ENCODE results near the gene LMX1B. TPM values are rescaled to one million over a fixed set of nuclear protein-coding genes. Genes with fewer than 3 reads are reported as not detected.

The LMX1B gene
- total RNA-seq, 1 experiment from 2014 or later: 2.6 TPM

DNA sequence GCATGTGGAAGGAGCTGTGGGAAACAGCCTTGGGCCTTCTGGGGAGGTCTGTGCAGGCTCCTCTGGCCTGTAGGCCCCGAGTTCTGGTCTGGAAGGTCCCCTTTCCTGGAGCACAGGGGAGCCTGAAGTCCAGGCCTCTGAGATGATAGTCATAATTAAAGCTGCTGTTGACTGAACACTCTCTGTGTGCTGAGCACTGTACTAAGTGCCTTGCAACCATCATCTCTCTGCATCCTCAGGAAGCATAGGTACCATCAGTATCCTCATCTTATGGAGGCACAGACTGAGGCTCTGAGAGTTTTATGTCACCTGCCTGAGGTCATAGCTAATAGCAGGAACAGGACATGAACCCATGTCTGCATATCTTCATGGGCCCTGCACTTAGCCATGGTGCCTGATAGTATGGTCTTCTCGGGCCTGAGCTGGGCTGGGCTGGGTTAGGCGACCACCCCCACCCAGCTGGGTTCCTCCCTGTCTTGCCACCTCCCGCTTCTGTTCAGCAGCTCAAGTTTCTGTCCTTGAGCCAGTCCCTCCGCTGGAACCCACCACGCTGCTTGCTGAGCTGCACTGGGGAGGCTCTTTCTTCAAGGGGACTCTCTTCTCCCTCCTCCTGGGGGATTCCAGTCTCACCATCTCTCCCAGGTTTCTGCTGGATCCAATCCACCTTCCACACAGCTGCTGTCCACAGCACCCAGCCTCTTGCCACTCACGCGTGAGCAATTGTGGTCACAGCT is 27.6 kb downstream of the LMX1B start:
- no peaks in the 10 kb centered on the region for H3K4me1 ChIP-seq (ENCODE audit: control insufficient read depth, insufficient read depth, low read length)
- no peaks in the 10 kb centered on the region for H3K9me3 ChIP-seq (ENCODE audit: control insufficient read depth, insufficient read depth, low read depth, low read length)
- no peak for DNase-seq (ENCODE audit: low read depth, low spot score)
- no peak for ATAC-seq
- BruUV-seq (replicated peaks): no TSS peak
- H3K4me3 ChIP-seq (ENCODE audit: low read depth in 2 of 2, low read length in 2 of 2): no peak overlapping the region
- H3K27me3 ChIP-seq (ENCODE audit: control insufficient read depth, insufficient read depth, low read length): no peaks in the 10 kb centered on the region
- no peak overlapping the region for H3K27ac ChIP-seq (ENCODE audit: low read length)
- in situ Hi-C loops (cut with HindIII; ENCODE audit: low pct_unique_long_range_greater_than_20kb, low sequenced_read_pairs): no loop called here
- H3K36me3 ChIP-seq (ENCODE audit: control insufficient read depth, insufficient read depth, low read length): no peaks in the 10 kb centered on the region
- CTCF ChIA-PET: no interaction called here
- TF ChIP-seq, protein P1, sequence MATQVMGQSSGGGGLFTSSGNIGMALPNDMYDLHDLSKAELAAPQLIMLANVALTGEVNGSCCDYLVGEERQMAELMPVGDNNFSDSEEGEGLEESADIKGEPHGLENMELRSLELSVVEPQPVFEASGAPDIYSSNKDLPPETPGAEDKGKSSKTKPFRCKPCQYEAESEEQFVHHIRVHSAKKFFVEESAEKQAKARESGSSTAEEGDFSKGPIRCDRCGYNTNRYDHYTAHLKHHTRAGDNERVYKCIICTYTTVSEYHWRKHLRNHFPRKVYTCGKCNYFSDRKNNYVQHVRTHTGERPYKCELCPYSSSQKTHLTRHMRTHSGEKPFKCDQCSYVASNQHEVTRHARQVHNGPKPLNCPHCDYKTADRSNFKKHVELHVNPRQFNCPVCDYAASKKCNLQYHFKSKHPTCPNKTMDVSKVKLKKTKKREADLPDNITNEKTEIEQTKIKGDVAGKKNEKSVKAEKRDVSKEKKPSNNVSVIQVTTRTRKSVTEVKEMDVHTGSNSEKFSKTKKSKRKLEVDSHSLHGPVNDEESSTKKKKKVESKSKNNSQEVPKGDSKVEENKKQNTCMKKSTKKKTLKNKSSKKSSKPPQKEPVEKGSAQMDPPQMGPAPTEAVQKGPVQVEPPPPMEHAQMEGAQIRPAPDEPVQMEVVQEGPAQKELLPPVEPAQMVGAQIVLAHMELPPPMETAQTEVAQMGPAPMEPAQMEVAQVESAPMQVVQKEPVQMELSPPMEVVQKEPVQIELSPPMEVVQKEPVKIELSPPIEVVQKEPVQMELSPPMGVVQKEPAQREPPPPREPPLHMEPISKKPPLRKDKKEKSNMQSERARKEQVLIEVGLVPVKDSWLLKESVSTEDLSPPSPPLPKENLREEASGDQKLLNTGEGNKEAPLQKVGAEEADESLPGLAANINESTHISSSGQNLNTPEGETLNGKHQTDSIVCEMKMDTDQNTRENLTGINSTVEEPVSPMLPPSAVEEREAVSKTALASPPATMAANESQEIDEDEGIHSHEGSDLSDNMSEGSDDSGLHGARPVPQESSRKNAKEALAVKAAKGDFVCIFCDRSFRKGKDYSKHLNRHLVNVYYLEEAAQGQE (IDR thresholded peaks at IDR 0.05; ENCODE audit: insufficient read depth in 1 of 2, low read depth in 2 of 2, low read length in 1 of 2): no peak
- TF ChIP-seq POLR2AphosphoS5 (IDR thresholded peaks at IDR 0.05; ENCODE audit: low read depth, low read length) (no peak), SIN3A (IDR thresholded peaks at IDR 0.05; ENCODE audit: borderline replicate concordance, insufficient read depth, low read depth, low read length) (no peak), TCF7L2 (IDR thresholded peaks at IDR 0.05; ENCODE audit: low read depth, low read length) (no peak)
- TF ChIP-seq, protein P2, sequence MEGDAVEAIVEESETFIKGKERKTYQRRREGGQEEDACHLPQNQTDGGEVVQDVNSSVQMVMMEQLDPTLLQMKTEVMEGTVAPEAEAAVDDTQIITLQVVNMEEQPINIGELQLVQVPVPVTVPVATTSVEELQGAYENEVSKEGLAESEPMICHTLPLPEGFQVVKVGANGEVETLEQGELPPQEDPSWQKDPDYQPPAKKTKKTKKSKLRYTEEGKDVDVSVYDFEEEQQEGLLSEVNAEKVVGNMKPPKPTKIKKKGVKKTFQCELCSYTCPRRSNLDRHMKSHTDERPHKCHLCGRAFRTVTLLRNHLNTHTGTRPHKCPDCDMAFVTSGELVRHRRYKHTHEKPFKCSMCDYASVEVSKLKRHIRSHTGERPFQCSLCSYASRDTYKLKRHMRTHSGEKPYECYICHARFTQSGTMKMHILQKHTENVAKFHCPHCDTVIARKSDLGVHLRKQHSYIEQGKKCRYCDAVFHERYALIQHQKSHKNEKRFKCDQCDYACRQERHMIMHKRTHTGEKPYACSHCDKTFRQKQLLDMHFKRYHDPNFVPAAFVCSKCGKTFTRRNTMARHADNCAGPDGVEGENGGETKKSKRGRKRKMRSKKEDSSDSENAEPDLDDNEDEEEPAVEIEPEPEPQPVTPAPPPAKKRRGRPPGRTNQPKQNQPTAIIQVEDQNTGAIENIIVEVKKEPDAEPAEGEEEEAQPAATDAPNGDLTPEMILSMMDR (IDR thresholded peaks at IDR 0.05): no peak
- POLR2A ChIA-PET: no interaction called here
- intact Hi-C loops (cut with micrococcal nuclease; ENCODE audit: unreplicated experiment): no loop called here

DNA sequence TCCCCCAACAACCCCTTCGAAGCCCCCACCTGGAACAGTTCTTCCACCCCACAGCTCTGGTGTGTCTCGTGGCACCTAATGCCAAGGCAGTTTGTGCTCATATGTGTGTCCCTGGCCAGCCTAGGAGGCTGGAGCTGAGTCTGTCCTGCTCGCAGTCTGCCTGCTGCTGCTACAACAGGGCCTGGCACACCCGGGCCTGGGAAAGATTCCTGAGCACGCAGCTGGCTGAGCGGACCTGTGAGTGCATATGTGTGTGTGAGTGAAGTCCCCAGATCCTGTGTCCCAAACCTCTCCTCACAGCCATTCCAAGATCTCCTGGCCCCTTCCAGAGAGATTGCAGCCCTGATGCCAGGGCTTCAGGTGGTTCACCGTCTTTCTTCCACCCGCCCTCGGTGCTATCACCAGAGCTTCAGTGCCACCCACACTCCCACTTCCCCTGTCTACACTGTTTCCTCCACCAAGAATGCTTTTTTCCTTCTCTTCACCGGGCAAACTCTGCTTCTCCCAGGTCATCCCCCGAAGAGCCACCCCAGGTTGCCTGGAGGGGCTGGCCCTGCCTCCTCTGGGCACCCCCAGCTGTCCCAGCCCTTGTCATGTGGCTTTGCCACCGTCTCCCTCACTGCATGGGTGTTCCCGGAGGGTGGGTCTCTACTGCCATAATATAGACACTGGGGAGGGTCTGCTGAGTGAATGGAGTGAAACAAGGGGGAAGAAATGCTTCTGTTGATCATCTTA is 28.4 kb downstream of the LMX1B start:
- no TSS peak for BruUV-seq (replicated peaks)
- CTCF ChIA-PET: no interaction called here
- intact Hi-C loops (cut with micrococcal nuclease; ENCODE audit: unreplicated experiment): no loop called here
- TF ChIP-seq SIN3A (IDR thresholded peaks at IDR 0.05; ENCODE audit: borderline replicate concordance, insufficient read depth, low read depth, low read length): no peak
- TF ChIP-seq, protein P2 (IDR thresholded peaks at IDR 0.05): no peak
- TF ChIP-seq, protein P1 (IDR thresholded peaks at IDR 0.05; ENCODE audit: insufficient read depth in 1 of 2, low read depth in 2 of 2, low read length in 1 of 2): no peak
- TF ChIP-seq POLR2AphosphoS5 (IDR thresholded peaks at IDR 0.05; ENCODE audit: low read depth, low read length): no peak
- no peak for TF ChIP-seq TCF7L2 (IDR thresholded peaks at IDR 0.05; ENCODE audit: low read depth, low read length)
- H3K36me3 ChIP-seq (ENCODE audit: control insufficient read depth, insufficient read depth, low read length): no peaks in the 10 kb centered on the region
- no peak overlapping the region for H3K4me3 ChIP-seq (ENCODE audit: low read depth in 2 of 2, low read length in 2 of 2)
- no peaks in the 10 kb centered on the region for H3K9me3 ChIP-seq (ENCODE audit: control insufficient read depth, insufficient read depth, low read depth, low read length)
- ATAC-seq: no peak; the same call in 1 of the 2 replicates
- in situ Hi-C loops (cut with HindIII; ENCODE audit: low pct_unique_long_range_greater_than_20kb, low sequenced_read_pairs): no loop called here
- H3K4me1 ChIP-seq (ENCODE audit: control insufficient read depth, insufficient read depth, low read length): no peaks in the 10 kb centered on the region
- no peak for DNase-seq (ENCODE audit: low read depth, low spot score)
- H3K27ac ChIP-seq (ENCODE audit: low read length): no peak overlapping the region
- POLR2A ChIA-PET: no interaction called here
- H3K27me3 ChIP-seq (ENCODE audit: control insufficient read depth, insufficient read depth, low read length): no peaks in the 10 kb centered on the region
